ENCODE data around the gene ADAMTSL1.

The ADAMTSL1 gene

DNA sequence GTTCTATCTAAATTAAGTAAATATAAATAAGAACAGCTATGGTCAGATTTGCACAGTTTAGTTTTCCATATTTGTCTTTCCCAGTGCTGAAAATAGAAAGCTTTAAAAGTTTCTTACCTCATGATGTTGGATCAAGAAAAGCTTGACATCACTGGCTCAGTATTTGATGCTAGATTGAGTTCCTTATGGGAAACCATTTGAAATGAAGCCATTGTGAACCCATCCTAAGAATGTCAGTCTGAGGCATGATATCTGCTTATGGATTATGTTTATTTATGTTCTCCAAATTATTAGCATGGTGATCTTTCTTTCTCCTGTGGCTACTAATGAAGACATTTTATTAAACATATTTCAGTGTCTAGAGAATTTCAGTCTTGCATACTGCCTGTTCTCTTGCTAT is 143.0 kb downstream of the ADAMTSL1 start:
- no peak for DNase-seq

DNA sequence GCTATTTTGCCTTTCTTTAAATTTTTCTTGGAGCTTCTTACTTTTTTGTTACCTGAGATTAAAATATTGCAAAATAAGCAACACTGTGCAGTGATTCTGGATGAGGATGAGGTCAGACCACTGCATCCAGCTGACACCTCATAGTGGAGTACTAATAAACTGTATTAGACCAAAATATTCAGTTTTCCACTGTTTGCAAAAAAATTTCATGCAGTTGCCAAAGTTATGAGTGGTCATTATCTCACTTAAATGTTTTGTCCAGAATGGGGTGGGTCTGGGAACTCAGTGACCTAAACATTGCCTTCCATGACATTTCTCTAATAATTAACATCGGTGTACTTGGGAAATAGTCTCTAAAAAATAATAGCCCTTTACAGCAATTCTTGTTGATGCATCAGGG is 143.8 kb downstream of the ADAMTSL1 start:
- DNase-seq, result no peak

DNA sequence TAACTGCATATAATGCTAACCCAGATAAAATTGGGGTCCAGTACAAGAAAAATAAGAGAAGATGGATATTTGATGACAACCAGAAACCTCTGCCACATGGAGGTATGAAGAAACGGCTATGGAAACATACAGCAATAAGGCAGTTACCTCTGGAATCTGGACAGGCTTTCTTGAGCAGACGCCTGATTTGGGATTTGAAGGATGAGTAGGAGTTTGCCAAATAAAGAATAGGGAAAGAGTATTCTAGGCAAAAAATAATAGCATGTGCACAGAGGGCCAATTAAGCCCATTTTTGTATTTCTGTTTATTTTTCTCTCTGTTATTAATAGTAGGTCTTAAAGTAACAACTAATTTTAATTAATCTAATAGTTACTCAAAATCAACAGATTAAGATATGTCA is 144.9 kb downstream of the ADAMTSL1 start:
- DNase-seq, result no peak

DNA sequence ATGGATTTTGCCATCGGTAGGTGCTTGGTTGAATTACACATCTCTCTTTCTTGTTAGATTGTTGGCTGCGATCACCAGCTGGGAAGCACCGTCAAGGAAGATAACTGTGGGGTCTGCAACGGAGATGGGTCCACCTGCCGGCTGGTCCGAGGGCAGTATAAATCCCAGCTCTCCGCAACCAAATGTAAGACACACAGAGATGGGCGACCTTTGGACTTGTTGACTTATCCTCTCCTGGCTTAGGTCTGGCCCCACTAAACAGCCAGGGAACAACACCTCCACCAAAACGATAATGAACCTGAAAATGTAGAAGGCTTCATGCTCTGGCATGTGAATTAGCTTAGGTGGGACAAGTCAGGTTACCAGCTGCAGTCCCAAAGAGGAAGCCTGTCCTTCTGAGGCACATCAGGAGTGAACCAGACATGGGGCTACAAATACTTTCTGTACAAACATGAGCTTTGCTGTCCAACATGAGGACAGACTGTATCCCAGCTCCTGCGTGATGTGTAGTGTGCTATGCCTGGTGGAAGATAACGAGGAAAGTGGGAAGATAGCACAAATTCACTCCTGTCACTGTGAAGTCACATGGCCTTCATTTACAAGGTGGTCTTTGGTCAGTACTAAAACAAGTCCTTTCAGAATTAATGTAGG is 148.4 kb downstream of the ADAMTSL1 start:
- no peak for DNase-seq

DNA sequence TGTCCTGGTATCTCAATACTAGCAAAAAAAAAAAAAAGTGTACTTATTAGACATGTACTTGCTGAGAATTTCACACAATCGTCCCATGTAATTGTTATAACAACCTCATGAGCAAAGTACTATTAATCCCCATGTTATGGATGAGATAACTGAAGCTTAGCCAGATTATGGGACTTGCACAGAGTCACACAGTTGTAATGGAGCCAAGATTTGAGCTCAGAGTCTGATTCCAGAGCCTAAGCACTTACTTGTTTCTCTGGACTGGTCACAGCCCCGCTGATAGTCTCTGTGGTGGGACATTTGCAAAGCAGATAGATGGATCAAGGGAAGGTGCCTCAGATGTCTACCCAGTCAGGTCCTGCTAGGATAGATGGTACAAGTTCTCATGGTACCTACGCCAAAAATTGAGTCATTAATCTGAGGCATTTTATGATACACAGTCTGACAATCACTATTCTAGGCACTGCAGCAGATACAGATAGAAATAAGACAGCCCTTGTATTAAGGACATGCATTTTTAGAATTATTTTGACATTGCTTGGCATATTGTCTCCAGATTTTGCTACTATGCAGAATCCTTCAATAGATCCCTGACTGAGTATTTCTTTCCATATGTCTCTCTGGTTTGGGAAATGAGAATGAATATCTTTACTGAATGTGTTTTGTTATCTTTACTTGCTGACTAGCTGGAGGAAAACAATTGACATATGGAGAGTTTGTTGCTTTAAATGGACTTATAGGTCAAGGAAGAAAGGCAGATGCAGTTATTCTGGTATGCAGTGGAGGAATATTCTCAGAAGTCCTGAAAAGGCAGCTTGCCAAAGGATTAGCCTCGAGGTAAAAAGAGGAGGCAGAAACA is 149.5 kb downstream of the ADAMTSL1 start:
- DNase-seq, result no peak

DNA sequence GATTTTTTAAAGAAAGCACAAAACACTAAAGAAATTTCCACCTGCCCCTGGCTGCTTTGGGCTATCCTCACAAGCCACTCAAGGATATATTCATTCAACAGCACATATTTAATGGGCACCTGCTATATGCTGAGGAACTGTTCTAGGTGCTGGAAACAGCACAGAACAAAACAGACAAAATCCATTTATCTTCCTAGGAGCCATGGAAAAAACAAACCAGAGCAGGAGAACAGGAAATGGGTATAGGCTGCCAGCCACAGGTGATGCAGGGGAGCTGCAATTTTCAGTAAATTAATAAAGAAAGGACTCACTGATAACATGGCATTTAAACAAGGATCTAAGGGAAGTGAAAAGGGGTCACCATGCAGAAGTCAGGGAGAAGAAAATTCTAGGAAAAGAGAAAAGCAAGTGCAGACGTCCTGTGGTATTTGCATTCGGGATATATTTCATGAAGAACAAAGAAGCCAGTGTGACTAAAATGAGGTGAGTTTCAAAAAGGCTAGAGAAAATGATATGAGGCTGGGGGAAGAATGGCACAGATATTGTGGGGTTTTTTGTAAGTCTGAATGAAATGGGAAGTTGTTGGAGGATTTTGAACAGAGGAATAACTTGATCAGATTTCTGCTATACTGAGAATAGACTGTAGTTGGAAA is 152.2 kb downstream of the ADAMTSL1 start:
- no peak for DNase-seq

DNA sequence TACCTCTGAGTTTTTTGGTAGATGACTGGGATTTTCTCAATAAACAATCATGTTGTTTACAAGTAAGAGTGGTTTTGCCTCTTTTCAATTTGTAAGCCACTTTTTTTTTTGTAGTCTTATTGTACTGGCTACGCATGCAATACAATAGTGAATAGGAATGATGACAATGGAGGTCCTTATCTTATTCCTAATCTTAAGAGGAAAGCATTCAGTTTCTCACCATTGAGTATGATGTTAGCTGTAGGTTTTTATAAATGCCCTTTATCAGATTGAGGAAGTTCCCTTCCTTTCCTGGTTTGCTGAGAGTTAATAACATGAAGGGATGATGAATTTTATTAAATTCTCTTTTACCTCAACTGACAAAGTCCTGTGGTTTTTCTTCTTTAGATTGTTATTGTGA is 155.2 kb downstream of the ADAMTSL1 start:
- no peak for DNase-seq

DNA sequence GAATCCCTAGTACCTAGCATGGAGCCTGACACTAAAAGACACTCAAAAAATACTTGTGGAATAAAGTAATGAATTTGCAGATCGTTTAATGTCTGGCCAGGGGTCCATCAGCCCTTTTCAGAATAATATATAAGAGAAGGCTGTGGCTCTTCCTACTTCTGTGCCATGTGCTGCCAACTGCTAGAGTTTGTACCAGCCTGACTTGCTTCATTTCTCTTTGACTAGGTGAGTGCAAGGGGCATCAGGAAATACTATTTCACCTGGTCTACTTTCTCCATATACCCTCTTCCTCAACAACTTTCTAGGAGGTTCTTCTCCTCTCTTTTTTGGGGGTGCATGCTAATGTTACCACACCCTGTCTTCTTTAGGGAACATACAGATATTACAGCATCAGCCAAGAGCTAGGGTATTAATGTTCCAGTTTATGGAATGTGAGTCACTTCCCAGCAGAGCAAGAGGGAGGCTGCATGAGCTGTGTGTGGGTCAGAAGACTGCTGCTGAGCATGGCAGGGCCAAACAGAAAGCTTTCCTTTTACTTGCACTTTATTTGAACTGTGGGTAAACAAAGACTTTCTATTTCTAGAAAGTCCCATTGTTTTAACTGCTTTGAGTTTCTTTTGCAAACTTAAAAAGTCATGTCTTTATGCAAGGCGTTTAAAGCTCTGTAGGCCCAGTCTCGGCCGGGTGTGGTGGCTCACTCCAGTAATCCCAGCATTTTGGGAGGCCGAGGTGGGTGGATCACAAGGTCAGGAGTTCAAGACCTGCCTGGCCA is 158.9 kb downstream of the ADAMTSL1 start:
- no peak for DNase-seq

DNA sequence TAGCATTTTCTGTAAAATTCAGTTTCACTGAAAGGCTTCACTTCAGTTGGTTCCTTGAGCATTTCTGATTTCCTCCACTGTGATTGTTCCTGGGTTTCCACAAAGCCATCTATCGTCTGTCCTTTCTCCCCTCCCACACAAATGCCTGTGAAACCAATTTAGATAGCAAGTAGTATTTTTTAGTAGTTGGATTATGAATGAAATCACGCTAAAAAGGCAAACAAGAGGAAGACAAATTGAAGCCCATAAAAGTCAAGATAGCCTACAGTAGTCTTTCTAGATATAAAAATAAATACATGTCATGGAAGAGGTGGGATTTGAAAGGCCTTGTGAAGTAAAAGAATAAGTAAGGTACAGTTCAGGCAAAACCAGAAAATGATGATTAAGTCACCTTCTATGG is 162.8 kb downstream of the ADAMTSL1 start:
- no peak for DNase-seq

DNA sequence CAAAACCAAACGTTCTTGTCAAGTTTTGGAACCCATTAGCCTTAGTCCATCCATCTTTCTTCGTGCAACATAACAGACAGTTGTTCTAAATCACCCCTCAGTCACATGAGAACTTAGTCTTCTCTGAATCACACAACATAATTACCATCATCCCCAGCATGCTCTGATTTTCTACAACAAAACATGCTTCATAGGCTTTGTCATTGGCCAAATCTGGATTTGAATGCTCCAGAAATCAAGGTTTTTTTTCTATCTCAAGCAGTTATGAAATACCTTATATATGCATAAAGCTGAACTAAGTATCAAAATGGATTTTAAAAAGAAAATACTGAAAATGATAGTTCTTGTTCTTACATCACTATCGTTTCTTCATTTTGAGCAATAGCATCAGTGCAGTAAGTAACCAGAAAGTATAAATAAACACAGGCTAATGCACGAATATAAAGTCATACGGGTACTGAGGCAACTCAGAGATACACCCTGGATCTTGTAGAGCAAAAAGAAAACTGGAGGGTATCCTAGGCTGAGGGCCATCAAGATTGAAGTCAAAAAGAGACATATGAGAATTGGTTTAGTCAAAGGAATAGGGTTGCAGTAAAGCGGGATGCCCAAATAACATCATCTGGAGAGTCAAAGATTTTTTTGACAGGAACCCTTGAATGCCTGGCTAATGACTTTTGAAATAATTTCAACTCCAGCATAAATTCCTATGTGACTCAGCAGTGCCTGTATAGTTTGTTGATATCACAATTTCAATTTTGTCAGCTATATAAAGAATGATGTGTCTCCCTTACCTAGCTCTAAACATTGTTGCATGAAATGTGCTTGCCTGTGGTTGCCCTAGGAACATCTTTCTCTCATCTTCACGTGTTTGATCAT is 164.7 kb downstream of the ADAMTSL1 start:
- no peak for DNase-seq

DNA sequence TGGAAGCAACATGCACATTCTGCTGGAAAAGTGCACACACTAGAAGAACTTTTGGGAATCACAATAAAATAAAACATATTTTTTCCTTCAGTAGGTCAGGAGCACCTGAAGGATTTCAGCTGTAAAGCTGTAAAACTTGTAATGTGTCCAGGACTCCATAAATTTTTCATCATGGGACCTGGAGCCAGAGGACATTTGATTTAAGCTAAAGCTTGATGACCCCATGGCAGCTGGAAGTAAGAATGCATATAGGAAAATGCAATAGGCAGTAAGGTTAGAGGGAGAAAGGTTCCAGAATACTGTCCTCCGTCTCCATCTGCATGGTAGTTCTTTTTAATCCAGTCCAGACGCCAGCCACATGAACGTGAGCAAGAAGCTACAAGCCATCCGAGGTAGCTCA is 166.0 kb downstream of the ADAMTSL1 start:
- no peak for DNase-seq

DNA sequence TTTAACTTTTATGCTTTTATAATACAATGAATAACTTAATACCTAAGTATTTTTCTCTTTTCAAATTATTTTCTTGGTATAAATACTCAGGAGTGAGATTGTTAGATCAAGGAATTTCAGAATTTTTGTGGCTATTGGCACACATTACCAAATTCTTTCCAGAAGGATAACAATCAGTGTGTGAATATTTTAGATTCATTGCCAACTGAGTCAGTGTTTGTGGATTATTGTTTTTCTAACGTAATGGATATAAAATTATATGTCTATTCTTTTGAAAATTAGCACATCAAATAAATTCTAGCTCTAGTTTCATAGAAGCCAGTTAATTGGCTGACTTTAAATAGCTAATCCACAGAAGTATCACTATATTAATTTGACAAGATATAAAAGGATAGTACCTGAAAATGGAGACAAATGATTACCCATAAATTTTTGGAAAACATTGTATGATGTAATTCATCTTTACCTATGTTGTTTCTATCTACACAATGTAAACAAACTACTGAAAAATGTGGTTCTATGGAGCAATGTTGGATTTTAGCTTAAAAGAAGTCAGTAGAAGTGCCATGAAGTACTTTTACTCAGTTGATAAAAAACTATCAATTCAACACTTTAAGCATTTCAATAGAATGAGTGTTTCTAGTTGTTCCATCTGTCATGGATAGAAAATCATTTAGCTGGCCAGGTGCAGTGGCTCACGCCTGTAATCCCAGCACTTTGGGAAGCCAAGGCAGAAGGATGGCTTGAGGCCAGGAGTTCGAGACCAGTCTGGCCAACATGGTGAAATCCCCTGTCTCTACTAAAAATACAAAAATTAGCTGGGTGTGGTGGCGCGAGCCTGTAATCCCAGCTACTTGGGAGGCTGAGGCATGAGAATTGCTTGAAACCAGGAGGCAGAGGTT is 185.1 kb downstream of the ADAMTSL1 start:
- no peak for DNase-seq

DNA sequence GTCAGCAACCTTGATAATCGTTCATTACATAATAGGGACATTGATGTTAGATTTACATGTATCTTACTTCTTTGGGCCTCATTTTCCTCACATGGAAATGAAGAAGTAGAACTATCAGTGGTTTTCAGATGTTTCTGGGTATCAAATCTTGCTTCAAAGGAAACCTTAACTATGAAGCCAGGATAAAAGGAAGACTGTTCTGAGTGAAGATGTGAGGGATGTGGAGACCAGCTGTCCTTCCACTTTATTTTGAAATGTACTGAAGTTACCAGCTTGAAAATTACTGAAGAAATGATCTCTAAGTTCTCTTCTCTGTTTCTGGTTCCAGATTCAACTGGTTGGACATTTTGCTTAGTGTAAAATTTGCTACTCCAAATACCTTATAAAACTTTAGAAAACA is 186.0 kb downstream of the ADAMTSL1 start:
- DNase-seq, result no peak

DNA sequence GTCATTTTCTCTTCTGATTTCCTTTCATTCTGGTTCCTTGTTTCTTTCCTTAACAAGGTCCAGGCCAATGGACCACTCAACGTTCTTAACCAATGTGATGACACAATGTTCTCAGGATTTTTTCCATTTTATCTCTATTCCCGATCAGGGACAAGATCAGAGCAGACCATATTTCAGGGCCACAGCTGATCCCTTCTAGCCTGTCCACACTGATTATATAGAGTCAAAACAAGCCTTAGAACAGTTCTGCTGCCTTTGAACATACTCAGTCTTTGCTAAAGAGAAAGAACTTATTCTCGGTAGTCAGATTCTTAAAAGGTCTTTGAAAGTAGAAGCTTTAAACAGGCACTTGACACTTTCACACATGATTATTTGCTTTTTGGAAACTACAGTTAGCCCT is 188.4 kb downstream of the ADAMTSL1 start:
- DNase-seq, result no peak

DNA sequence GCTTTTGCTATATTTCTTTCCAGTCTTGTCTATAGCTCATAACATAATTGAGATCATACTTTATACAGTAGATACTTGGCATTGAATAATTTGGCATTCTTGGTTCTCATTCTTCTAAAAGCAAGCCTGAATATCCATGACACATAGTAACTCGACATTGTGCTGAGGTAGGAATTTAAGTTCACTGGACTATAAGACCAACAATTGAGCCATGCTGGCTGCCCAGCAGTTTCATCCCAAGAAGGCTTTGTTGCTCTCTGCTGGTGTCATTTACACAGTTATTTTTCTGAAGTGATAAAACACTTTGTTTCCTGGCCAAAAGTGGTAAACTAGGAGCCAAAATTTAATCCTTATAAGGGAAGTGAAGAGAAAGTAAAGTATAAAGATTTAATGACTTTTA is 192.0 kb downstream of the ADAMTSL1 start:
- no peak for DNase-seq

DNA sequence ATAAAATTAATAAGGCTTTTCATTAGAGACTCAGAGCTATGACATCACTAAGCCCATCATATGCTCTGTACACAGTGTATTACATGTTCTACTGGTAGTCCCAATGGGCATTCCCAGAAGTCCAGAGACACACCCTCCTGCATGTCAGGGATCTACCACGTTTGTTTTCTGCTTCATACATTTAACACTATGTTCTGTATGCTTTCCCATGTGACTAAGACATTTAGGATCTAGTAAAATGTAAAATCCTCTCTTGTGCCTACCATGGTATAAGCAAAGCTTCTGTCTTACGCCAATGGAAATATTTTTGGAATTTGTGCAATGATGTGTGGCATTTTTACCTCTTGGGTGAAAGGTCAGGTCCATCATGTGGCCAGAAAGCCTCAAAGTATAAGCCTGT is 192.4 kb downstream of the ADAMTSL1 start:
- no peak for DNase-seq

DNA sequence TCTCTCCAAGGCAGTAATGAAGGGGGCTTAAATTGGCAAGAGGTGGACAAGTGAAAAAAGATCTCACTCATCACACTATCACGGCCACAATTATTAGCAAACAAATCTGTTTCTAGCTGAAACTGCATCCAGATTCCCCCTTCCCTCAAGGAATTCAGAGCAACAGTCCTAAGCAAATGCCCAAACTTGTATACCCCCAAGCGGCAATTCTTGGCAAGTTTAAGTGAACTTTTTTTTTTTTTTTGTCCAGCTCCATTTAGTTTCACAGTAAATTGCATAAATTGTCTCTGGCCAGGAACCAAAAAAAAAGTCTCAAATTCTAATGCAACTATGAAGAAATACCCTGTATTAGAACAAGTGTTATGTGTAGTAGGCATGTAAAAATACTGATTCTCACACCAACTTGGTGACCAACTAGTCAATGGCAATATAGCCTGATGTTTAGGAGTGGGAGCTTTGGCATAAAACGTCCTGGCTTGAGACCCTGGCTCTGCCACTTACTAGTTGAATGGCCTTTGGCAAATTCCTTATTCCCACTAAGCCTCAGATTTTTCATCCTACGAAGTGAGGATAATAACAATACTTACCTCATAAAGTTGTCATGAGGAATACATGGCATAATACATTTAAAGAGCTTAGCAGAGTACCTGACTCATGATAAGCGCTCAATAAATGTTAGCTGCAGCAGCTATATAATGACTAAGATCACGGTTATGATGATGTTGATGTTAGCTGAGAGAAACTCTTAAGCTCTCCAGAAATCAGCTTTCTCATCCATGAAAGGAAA is 193.2 kb downstream of the ADAMTSL1 start:
- no peak for DNase-seq

DNA sequence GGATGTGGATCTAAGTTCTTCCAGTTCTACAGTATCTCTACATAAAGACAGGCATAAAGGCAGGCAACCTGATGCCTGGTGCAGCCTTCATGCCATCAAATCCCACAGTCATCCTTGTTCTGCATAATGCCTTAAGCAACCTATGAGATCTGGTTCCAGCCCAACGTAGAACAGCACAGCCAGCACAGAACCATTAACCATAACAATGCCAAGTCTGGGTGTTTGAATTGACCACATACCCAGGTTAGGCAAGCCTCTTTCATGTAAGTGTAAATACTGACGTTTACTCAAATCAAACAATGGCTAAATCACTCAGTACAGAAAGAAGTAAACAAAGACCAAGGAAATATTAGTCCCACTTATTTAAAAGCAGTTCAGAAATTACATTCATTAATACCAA is 195.0 kb downstream of the ADAMTSL1 start:
- peak; percentile 50 for DNase-seq

DNA sequence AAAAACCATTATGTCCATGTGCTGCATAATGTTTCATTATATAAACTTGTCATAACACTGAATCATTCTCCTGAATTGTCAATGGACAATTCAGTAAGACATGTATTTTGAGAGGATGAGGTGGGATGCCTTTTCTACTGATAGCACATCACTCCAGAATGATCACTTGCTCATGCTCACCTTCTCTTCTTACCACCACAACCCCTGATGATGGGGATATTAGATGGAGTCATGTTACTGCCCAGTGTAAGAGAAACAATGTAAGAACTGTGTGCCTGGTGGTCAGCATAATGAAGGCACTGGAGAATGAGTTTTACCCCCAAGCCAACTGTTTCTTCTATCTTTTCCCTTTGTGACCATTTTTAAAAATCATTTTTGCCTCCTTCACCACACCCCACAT is 198.8 kb downstream of the ADAMTSL1 start:
- no peak for DNase-seq

DNA sequence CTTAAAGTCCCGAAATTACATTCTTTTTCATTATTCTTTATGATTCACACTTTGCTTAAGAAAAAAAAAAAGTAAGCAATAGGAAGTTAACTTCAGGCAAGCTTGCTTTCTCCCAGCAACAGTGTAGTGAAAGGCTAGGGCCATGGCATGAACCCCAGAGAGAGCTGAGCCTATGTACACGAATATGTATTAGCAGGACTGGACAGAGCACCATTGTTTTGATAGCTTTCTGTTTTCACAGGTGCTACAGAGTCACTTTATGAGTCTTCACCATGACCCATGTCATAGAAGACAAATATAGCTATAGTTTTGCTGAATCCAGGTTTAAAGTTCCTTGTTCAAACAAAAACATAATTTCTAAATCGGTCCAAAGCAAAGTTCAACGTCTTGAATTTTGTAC is 199.2 kb downstream of the ADAMTSL1 start:
- DNase-seq, result peak; percentile 30

Data from NCI-H748 treated with DMSO at 0.1 percent for 48 hours (cell line).